ENCODE measurements around the gene TRMT1.

TRMT1 gene

DNA sequence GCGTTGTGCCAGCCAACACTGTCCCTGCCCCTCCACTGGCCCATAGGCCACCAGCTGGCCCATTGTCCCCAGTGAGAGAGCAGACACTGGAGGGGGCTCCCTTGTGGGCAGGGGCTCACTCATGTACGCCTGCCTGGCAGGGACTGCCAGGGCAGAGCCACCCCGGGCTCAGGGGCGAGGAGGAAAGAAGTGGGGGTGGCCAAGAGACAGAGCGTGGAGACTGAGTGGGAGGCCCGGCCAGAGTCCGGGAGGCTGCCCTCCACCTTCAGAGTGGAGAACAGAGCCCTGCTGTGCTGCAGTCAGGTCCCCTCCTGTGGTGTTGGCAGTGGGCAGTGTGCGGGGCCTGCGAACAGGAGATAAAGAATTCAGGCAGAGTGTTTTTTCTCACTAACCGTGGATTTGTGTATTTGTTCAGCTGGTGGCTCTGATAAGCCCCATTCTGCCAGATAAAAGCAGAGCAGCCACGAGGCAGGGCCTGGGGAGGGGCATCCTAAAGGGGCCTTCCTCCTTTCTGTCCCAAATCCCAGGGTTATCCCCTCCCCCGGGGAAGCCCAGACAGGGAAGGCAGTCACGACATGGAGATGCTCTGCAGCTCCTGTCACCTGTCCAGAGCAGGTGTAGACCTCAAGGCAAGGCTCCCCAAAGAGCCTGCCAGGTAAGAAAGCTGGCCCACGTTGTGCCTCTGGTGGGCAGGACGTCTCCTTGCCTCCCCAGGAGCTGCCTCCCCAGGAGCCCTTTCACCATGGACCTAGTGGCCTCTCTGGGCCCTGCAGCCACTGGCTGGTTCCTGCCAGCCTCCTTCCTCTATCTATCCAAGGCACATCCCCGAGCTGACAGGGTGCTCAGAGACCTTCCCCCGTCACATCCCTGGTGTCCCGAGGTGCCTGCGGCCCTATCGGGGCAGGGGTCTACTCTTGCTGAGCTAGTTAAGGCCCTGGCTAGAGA is 46.9 kb downstream of the TRMT1 start:
- no peak for DNase-seq

DNA sequence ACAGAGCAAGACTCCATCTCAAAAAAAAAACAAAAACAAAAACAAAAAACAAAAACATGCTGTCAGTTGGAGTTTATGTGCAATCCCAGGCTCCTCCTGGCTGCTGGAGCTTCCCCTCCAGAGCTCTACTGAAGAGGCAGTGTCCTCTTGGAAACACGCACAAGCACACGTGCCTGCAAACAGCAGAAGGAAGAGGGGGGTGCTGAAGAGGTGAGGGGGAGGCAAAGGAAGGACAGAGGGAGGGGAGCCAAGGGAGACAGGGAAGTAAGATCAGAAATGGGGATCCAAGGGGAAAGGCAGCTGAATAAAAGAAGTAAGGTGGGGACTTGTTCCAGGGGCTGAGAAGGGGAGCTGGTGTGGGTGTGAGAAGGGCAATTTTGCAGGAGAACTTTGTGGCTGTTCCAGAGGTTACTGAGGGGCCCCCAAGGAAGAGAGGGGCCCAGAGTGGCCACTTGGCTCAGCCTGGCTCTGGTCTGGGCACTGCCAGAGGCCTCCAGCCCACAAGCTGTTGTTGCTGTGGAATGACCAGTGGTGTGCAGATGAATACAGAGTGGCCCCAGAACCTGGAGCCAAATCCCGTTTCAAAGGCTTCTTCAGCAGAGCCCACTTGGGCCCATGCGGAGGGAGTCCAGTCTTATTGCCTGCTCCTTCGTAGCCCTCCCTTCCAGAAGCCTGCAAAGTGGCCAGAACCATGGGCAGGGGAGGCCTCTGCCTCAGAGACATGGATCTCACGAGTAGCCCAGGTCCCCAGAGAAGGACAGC is 48.3 kb downstream of the TRMT1 start:
- DNase-seq = no peak

DNA sequence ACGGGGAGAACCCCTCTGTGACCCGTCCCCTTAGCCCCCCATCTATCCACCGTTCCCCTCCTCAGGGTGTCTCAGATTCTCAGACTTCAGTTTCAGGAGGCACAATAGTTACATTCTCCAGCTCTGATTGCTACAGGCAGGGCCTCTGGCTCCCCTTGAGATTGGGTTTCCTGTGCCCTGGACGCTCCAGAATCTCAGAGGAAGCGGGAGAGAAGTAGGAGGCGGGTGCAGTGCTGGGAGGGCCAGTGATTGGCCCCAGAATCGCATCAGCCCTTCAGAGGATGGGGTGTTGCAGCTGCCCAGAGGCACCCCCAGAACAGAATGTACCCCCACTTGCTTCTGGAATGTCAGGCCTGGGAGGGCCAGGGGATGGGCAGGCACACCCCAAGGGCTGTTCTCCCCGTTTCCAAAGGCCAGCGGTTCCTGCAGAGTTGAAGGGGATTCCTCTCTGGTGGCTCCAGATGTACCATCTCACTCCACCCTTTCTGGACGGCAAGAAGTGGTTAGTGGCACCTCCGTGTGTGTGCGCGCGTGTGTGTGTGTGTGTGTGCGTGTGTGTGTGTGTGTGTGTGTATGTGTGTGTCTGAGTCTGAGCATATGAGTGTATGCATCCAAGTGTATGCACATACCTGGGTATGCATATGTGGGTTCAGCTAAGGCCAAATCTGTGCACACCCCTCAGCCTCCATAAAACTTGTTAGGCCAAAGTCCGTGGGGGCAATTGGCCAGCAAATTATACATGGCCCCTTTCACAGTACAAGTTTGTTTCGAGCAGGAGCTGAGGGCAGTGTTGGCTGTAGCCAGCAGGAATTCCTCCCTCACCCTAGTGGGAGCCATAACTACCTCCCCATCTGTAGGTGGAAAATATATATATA is 49.4 kb downstream of the TRMT1 start:
- DNase-seq = no peak

GRCh38 chr19:13066226-13066625 is 50.3 kb downstream of the TRMT1 start:
- DNase-seq = no peak

GRCh38 chr19:13064092-13064489 is 52.4 kb downstream of the TRMT1 start:
- DNase-seq = no peak

- DNase-seq = no peak
Measured at GRCh38 chr19:13063461-13064091, 53.0 kb downstream of the TRMT1 start.

DNA sequence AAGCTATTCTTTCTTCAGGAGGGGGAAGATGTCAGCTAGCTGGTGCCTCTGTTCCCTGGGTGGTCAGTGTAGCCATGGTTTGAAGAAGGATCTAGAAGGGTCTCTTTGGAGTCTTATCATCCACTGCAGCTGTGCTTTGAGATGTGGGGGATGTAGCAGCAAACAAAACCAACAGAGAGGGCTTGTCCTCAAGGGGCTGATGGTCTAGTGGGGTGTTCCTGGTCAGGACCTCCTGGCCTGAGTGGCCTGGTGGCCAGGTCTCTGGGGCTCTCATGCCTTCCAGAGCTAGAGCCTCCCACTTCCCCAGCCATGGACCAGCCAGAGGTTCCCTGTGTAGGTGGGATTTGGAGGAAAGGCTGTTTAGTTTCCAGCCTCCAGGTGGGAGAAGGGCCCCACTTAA is 54.2 kb downstream of the TRMT1 start:
- DNase-seq = no peak

DNA sequence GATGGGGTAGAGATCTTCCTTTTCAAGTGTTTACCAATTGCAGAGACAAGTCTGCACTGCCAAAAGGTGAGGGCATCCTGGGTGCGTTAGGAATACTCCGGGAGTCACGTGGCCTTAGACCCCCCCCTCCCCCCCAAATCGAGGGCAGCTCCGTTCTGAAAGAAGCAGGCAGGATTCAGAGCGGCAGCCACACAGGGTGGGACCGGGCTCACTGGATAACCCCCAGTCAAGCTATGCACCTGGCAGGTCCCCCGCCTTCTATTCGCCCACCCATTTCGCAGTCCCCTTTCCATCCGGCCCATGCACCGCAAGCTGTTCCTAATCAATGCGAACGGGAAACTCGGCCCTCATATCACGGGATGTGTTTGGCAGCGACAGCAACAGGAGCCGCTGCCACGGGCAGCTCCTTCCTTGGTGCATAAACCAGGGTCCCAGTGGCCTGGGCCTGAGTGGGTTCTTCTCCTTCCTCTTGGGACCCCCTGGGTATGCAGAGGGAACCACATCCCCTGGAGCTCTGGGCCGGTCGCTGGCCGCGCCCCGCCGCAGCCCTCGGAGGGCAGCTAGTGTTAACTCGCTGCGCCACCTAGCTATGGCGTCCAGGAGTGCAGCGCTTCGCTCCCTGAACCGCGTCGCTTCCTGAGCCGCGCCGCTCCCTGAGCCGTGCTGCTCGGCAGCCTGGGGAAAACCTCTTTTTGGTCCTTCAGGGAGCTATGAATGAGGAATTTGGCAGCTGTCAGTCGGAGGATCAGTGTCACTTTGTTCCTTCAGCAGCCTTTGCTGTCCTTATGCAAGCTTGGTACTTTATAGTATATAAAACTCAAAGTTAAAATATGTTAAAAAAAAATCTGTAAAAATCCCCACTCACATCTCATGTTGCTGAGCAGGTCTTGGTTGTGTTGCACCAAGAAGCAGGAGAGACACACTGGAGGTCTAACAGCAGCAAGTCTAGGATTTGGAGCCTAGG is 55.3 kb downstream of the TRMT1 start:
- DNase-seq = peak; percentile 81

GRCh38 chr19:13060233-13060963 is 56.1 kb downstream of the TRMT1 start:
- no peak for DNase-seq

DNA sequence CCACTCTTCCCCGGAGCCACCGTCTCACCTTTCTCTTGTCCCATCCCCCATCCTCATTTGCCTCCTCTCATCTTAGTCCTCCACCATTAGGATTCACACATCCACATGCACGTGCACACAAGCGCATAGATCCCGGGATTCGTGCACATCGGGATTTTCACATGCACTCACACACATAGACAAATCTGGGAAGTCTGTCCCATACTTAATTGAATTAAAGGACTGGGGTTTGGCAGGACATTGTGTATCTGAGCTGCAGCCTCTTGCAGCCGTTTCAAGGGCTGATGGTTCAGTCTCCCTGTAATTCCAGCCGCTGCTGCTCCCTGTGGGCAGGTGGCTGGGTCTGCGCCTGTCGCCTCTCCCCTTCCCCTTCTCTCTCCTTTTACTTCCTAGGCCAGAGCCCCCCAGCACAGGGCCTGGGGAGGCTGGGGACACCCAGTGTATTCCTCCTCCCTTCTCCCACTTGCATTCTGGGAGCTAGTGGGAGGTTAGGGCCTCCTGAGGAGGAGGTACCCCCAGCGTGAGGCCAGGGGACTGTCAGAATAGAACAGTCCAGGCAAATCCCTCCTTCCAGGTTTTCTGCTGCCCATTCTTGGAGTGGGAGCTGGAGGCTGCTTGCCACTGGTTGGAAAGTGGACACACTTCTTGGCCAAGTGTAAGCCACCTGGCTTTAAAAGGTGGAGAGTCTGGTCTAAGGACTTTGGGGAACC is 57.4 kb downstream of the TRMT1 start:
- DNase-seq = no peak

GRCh38 chr19:13057744-13058143 is 58.8 kb downstream of the TRMT1 start:
- no peak for DNase-seq

GRCh38 chr19:13057147-13057572 is 59.4 kb downstream of the TRMT1 start:
- DNase-seq = no peak

GRCh38 chr19:13056052-13056660 is 60.4 kb downstream of the TRMT1 start:
- no peak for DNase-seq

DNA sequence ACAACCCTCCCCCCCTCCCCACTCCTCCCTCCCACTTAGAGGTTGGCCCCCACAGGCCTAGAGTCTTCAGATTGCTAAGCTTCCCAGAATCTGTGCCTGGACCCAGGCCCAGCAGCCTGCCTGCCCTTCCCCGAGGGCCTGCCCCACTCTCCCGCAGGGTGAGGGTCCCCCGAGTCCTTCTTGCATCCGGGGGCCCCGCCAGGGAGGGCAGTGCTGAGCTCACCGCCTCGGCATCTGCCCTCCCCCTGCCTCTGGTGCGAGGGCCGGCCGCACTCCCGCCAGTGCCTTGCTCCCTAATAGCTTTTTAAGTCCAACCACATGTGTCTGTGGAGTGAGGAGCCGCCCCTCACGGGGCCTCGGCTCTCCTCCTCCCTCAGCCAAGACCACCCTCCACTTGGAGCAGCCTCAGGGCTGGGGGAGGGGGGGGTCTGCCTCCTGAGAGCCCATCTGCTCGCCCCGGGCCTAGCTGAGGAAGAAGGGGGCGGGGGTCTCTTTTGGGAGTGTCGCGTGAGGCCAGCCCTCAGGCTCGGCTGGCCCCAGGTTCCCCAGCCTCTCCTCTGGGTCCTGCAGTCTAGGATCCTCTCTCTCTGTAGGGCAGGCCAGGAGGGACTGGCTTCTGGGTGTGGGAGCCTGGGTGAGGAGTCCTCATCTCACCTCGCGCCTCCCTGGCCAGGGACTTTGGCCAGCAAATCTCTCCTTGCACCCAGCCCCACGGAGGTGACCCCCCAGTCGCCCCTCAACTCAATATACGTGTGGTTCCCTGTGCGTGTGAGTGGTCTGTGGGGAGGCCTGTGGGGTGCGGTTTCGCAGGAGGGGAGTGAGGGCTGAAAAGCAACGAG is 61.1 kb downstream of the TRMT1 start:
- DNase-seq = no peak
